GM21515 (cell line): ENCODE data around the gene BANK1.
"Not testable (repeated sequence)": the region's sequence is repeated elsewhere in the genome, so short reads cannot be mapped to it uniquely, and the experiment has no call there.

ENCODE experiments used
- ATAC-seq: cut with Tn5 transposase; IDR thresholded peaks from one replicate; pipeline ENCODE4 v1.9.1; 2021; ENCODE audit not compliant: unreplicated experiment

Gene BANK1

DNA sequence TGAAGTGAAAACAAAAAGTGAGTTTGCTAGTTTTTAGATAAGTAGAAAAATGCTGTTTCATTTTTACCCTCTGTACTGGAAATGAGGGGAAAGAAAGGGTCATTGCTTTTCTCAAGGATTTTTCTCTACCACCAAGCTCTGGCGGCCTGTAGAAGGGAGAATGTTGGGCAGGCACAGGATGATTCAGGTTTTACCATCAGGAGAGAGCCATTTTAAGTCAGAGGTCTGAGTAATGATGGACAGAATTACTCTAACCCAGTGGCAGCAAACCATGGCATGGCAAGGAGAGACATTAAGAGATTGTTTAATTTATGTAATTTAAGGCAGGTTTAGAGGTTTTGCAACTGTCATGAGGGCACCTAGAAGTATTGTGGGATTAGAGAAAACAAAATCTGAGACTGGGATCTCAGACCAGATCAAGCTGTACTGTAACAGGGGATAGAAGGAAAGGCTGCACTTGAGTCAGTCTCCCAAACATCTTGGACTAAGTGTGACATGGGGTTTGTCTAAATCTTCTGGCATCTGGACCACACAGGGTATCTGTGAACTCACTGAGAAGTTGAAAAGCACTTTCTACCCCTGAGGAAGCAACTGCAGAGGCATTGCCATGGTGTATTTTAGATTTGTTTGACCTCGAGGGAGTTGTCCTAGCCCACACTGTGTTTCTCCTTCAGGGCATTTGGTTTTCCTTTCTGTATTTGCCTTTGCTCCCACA, 81.6 kb downstream of the BANK1 start:
- no peak for ATAC-seq

DNA sequence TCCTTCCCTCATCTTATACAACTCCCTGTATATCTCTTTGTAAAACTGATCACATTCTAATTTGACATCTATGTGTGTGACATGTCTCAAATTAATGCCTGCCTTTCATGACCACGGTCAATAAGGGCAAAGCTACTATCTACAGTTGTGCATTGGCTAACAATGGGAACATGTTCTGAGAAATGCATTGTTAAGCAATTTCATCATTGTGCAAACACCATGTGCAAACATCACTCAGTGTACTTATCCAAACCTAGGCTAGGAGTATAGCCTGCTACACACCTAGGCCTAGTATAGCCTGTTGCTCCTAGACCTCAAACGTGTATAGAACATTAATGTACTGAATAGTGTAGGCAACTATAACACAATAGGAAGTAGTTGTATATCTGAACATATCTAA, 95.0 kb downstream of the BANK1 start:
- ATAC-seq: no peak

DNA sequence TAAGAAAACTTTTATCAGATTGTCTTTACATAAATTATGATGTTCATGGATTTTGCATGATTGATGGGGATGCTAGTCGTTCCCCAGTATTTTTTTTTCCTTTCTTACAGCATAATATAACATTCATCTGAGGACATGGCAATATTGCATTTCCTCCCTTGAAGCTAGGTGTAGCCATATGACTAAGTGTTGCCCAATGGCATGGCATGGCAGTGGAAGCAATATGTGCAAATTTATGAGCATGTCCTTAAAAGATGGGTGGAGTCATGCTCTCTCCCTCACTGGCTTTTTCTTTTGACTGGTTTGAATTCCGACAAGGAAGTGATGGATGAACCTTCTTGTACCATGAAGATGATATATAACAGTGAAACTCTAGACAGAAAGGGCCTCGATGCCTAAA, 96.3 kb downstream of the BANK1 start:
- no peak for ATAC-seq

GRCh38 chr4:101888472-101888871, 97.9 kb downstream of the BANK1 start:
- no peak for ATAC-seq

- not testable (repeated sequence) for ATAC-seq
Measured at GRCh38 chr4:101905527-101905926, 115.0 kb downstream of the BANK1 start.

DNA sequence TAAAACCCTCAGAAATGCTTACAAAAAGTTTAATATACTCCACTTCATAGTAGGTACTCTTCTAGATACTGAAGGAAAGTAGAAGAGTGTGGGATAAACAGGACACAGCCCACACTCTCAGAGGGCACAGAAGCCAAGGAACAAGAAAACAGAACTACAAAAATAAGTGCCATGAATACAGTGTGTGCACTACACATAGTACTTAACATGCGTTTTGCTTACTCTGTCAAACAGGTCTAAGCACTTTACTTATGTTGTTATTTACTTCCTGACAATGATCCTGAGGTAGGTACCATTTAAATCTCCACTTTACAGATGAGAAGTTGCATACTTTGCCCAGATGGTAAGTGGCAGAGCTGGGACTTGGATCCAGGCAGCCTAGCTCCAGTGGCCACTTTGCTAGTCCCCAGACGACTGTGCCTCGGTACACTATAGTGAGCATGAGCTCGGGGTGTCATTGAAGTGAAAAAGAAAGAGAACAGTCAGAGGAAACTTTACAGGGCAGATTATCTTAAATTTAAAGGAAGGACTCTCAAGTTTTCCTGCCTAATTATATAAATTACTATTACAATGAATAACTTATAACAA, 120.3 kb downstream of the BANK1 start:
- no peak for ATAC-seq

- no peak for ATAC-seq
Measured at GRCh38 chr4:101911616-101912015, 121.1 kb downstream of the BANK1 start.

GRCh38 chr4:101914761-101915160, 124.2 kb downstream of the BANK1 start:
- no peak for ATAC-seq

DNA sequence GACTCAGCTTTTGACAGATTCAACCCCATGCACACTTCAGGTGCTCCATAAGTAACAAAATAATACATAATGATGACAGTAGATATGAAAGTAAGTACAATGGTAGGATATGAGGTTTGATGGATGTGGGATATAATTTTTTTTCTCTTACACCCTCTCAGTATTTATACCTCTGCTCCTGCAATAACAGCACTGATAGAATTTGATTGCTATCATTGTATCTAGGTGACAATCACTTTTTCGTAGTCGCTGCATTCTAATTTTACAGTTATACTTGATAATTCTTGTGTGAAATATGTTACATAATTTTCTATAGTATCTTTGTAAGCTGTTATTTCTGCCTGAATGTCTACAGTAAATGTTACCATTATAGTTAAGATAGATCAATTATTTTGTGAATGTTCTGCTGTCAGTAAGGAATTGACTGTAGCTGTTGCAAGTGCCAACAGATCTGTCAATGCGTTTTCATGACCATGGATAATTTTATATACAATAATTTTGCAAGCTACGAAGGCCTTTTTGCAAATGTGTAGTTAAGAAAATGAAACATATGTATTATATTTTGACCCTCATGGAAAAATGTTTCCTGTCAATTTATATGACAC, 128.9 kb downstream of the BANK1 start:
- no peak for ATAC-seq

DNA sequence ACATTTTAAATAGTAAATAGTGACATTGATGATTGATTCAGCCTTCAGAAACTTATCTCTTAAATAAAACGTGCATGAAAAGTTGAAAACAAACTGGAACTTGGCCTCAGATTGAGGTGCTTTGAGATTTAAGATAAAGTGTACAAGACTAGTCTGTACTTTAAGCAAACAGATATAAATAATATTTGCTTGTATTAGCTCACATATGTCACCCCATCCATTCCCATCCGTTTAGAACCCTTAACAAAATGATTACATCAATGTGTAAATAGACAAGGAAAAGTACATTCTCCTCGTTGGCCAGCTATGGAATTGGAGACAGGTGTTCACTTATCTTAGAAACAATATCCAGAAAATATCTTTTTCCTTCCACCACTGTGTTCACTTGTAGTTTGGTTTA, 130.8 kb downstream of the BANK1 start:
- ATAC-seq: no peak

- ATAC-seq: no peak
Measured at GRCh38 chr4:101931619-101932018, 141.1 kb downstream of the BANK1 start.

- no peak for ATAC-seq
Measured at GRCh38 chr4:101933855-101934254, 143.3 kb downstream of the BANK1 start.

DNA sequence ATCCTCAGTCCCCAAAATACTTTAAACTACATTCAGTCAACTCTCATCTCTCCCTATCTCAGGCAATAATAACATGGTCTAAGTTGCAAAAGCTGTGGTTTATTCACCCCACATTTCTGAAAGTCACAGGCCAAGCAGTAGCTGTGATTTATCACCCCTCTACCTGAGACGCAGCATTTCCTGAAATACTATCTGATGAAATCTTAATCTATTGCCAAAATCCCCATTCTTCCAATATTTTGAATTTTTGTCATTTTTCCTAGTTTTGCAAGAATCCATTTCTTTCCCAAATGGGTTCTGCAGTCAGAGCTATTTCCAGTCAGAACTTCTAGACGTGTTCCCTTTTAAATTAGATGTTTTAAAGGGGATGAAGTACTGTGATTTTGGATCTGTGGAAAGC, 148.3 kb downstream of the BANK1 start:
- ATAC-seq: no peak

DNA sequence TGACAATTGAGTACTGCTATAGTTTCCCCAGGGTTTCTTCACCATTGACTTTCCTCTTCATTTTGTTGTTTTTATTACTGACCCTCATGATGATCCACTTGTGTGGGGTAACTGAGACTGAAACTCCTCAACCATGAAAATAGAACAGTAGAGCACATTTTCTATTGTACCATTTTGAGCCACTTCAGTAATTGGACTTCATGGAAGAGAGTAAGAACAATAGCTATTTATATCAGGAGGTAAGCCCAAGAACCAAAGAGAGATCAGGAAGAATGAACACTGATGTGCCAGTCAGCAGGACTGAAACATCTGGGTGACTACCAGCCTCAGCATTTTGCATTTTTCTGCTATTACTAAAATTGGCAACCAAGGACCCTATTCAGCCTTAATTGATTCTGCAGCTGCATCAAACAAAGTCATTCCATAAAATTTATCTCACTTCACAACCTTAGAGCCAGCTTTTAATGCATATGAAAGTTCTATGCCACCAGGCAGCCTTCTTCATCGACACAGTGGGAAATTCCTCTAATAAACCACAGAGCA, 151.4 kb downstream of the BANK1 start:
- ATAC-seq: no peak

GRCh38 chr4:101942891-101943290, 152.4 kb downstream of the BANK1 start:
- ATAC-seq: no peak

- ATAC-seq: no peak
Measured at GRCh38 chr4:101944649-101945048, 154.1 kb downstream of the BANK1 start.

GRCh38 chr4:101948055-101948454, 157.5 kb downstream of the BANK1 start:
- ATAC-seq: no peak

GRCh38 chr4:101948951-101949350, 158.4 kb downstream of the BANK1 start:
- no peak for ATAC-seq

GRCh38 chr4:101950258-101950979, 159.9 kb downstream of the BANK1 start:
- no peak for ATAC-seq

- no peak for ATAC-seq
Measured at GRCh38 chr4:101952985-101953384, 162.5 kb downstream of the BANK1 start.

GRCh38 chr4:101953949-101954348, 163.4 kb downstream of the BANK1 start:
- no peak for ATAC-seq

- no peak for ATAC-seq
Measured at GRCh38 chr4:101954351-101954750, 163.8 kb downstream of the BANK1 start.
